GM21737 (cell line): ENCODE results near the gene ZC3H8.
"Not testable (repeated sequence)": the region's sequence is repeated elsewhere in the genome, so short reads cannot be mapped to it uniquely, and the experiment has no call there.

Source experiments
- ATAC-seq: cut with Tn5 transposase; IDR thresholded peaks from one replicate; pipeline ENCODE4 v1.9.1; 2021; ENCODE audit warnings: mild to moderate bottlenecking, moderate library complexity; ENCODE audit not compliant: unreplicated experiment

Gene ZC3H8

GRCh38 chr2:112260295-112260625 lies 5.4 kb upstream of the ZC3H8 start:
- ATAC-seq, result no peak

- no peak for ATAC-seq
Measured at GRCh38 chr2:112259509-112260294, 4.9 kb upstream of the ZC3H8 start.

GRCh38 chr2:112257575-112257974 lies 2.7 kb upstream of the ZC3H8 start:
- ATAC-seq, result no peak

GRCh38 chr2:112256654-112257053 lies 1.8 kb upstream of the ZC3H8 start:
- no peak for ATAC-seq

GRCh38 chr2:112255875-112256274 lies 1.0 kb upstream of the ZC3H8 start:
- no peak for ATAC-seq

GRCh38 chr2:112253261-112253815 lies 1.5 kb downstream of the ZC3H8 start:
- ATAC-seq, result no peak

- no peak for ATAC-seq
Measured at GRCh38 chr2:112251271-112251670, 3.6 kb downstream of the ZC3H8 start.

- ATAC-seq, result no peak
Measured at GRCh38 chr2:112244854-112245253, 10.0 kb downstream of the ZC3H8 start.

GRCh38 chr2:112243233-112243632 lies 11.6 kb downstream of the ZC3H8 start:
- no peak for ATAC-seq

- ATAC-seq, result no peak
Measured at GRCh38 chr2:112242384-112242783, 12.5 kb downstream of the ZC3H8 start.

GRCh38 chr2:112239862-112240261 lies 15.0 kb downstream of the ZC3H8 start:
- ATAC-seq, result no peak

- no peak for ATAC-seq
Measured at GRCh38 chr2:112230371-112230770, 24.5 kb downstream of the ZC3H8 start.

- no peak for ATAC-seq
Measured at GRCh38 chr2:112229348-112229747, 25.5 kb downstream of the ZC3H8 start.

- no peak for ATAC-seq
Measured at GRCh38 chr2:112220831-112221230, 34.0 kb downstream of the ZC3H8 start.

GRCh38 chr2:112220186-112220585 lies 34.7 kb downstream of the ZC3H8 start:
- ATAC-seq, result no peak

GRCh38 chr2:112217854-112218253 lies 37.0 kb downstream of the ZC3H8 start:
- no peak for ATAC-seq

- ATAC-seq, result no peak
Measured at GRCh38 chr2:112216167-112216566, 38.7 kb downstream of the ZC3H8 start.

GRCh38 chr2:112207905-112208304 lies 46.9 kb downstream of the ZC3H8 start:
- ATAC-seq, result not testable (repeated sequence)

- ATAC-seq, result no peak
Measured at GRCh38 chr2:112204411-112204810, 50.4 kb downstream of the ZC3H8 start.

GRCh38 chr2:112201696-112202430 lies 53.0 kb downstream of the ZC3H8 start:
- no peak for ATAC-seq

GRCh38 chr2:112199188-112199587 lies 55.7 kb downstream of the ZC3H8 start:
- no peak for ATAC-seq

- ATAC-seq, result no peak
Measured at GRCh38 chr2:112198780-112199179, 56.1 kb downstream of the ZC3H8 start.
